NCI-H526 (cell line): ENCODE data around the gene DACH1.
"Not testable (repeated sequence)": the region's sequence is repeated elsewhere in the genome, so short reads cannot be mapped to it uniquely, and the experiment has no call there.

ENCODE experiments used
- DNase-seq, 2 experiments: peaks; one replicate each; lab custom pipeline; 2025; lab: John Stamatoyannopoulos, UW

The DACH1 gene

GRCh38 chr13:71865874-71866334, 1.1 kb downstream of the DACH1 start:
- DNase-seq, result peak in 1 of 2 experiments; percentile 62

DNA sequence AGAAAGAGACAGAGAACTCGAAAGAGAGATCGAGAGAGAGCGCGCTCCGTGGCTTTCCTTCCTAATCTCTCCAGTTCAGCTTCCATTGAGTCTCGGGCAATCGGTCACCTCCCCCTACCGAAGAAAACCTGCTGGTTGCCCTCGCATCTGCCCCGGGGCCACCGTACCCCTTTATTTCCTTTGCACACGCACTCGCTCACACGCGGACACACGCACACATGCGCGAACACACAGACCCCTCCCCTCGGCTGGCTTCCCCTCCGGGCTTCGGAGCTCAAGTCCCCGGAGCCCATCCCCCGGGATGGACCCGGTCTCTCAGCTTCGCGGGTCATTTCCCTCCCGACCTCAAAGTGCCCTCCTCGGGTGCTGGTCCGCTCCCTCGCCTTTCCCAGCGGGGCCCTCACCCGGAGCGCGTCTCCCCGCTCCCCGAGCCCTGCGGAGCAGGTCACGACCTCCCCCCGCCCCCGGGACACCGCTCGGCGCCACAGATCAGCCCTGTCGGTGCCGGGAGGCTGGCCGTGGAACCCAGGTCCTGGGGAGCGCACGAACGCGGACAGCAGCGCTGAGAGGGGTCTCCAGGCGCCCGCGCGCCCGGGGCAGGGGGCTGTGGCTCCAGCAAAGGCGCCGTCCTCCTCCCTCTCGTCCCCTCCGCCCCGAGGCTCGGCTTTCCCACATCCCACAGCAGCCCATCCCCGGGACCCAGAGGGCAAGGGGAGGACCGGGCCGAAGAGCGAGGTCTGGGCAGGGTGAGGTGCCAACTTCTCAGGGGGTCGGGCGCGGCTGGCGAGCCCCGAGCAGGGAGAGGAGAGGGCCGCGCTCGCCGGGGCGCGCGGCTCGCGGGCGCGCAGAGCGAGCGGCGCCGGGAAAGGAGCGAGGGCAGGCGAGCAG, 1.8 kb downstream of the DACH1 start:
- DNase-seq, result peak; percentile 27 to 70

DNA sequence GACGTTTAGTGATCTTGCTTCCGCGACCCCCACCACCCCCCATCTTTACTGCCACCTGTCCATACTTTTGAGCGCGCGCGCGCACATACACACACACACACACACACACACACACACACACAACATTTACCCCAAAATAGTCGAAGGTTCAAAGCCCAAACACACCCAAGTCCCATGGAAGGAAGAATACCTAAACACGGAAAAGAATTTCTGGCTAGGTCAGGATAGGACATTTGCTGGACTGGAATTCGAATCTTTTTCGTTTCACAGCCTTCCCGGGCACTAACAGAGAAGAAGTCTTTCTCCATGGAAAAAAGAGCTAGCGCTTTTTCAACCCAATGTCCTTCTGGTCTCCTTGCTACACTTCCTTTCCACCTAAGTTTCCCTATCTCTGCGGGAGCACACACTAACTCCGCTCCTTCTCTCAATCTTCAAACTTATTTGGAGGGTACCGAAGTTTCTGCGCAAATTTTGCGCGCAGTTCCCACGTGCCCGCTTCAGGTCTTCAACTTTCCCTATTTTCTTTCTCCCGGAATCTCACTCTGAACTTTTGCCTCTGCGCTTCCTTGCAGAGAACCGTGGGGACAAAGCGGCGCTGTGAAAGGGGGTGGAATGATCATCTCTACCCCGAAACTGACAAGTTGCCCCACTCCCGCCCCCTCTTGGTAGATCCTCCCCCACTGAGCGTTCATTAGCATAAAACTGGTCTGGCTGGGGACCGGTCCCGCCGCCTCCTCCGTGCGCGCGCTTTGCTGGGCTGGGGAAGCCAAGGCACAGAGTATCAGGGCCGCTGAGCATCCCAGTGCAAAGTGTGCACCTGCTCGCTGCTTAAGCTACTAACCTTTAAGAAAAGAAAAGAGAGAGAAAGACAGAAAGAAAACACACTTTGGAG, 2.7 kb downstream of the DACH1 start:
- peak in 1 of 2 experiments; percentile 53 for DNase-seq

DNA sequence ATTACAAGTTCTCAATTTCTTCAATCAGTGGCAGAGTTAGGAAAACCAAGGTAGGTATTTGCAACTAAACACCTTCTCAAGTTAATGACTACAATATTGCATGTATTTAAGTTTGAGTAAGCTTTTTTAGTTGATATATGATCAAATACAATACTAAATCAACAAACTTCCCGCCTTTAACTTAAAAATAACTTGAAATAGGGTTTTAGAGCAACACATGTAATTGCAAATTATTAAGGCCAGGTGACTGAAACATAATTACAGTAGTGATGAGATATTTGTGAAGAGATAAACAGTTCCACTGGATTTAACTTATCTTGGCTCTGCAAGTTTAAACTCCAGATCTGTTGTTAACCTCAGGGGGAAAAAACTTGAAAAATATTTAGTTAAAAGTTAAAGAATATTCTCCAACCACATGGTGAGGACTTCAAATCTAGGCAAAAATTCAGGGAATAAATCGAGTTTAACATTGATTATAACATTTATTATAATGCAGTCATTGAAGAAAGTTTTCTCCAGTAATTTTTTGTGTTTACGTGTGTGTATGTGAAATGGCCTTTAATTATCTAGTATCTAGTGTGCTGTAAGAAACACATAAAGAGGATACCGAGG, 3.6 kb downstream of the DACH1 start:
- no peak for DNase-seq

- DNase-seq, result no peak
These were observed 4.5 kb downstream of the DACH1 start for GRCh38 chr13:71862459-71862943.

GRCh38 chr13:71861769-71862458, 5.1 kb downstream of the DACH1 start:
- DNase-seq, result no peak

DNA sequence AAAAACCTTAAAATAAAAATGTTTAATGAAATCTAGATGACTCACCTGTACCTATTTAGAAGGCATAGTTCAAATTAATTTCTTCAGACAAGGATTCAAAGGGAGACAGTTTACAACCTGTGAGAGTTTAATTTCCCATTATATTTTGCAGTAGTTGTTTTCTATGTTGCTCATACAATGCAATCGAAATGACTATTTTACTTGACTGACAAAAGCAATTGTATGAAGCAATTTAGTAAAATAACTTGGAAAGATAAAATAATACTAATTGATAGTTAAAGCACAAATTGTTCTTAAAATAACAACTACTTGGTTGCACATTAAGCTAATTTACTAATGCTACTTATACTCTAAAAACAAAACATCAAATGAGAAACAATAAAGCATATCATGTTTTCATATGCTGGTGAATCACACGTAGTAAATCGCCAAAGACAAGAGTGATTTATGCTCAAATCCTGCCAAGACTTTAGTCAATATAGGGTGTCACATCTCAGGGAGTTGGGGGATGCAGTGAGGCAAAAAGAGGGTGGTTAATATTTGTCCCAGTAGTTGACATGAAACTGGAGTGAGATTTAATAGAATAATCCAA, 6.4 kb downstream of the DACH1 start:
- no peak for DNase-seq

- DNase-seq, result no peak
These were observed 8.4 kb downstream of the DACH1 start for GRCh38 chr13:71858647-71859046.

DNA sequence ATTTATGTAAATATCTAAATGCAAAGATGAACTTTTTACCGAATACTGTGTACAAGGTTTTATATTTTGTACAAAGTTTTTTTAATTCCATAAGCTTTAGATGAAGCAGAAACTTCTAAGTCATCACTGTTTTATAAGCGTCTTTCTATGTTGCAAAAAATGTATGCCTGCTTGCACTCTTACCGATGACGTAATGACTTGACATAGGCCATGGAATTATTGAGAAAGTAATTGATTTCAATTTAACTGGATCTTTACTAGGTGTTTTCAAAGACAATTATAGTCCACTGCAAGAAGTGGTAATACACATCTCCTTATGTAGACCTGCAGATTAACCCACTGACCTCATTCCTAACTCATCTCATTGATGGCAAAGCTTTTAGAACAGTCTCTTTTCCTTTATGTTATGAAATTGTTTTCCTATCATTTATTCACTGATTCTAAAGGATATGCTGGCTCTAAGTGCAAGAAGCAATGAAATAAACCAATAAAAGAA, 10.4 kb downstream of the DACH1 start:
- no peak for DNase-seq

GRCh38 chr13:71854401-71854800, 12.6 kb downstream of the DACH1 start:
- DNase-seq, result no peak

- DNase-seq, result peak in 1 of 2 experiments; percentile 35
These were observed 13.3 kb downstream of the DACH1 start for GRCh38 chr13:71853725-71854124.

DNA sequence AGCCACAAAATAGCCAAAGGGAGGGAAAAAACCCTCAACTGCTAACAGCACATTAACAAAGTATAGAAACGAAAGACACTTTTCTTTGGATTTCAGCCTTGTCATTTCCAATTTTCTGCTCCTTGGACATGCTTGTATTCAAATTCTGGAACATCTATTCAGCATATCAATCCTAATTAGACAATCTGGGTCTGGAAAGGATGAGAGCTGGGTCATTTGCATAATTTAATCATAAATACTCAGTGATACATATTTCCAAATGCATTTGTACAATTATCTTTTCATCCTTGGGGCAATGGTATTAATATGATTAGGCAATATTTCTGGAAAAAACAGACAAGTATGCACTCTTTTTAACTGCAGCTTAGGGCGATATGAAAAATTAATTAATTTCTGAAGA, 14.3 kb downstream of the DACH1 start:
- no peak for DNase-seq

DNA sequence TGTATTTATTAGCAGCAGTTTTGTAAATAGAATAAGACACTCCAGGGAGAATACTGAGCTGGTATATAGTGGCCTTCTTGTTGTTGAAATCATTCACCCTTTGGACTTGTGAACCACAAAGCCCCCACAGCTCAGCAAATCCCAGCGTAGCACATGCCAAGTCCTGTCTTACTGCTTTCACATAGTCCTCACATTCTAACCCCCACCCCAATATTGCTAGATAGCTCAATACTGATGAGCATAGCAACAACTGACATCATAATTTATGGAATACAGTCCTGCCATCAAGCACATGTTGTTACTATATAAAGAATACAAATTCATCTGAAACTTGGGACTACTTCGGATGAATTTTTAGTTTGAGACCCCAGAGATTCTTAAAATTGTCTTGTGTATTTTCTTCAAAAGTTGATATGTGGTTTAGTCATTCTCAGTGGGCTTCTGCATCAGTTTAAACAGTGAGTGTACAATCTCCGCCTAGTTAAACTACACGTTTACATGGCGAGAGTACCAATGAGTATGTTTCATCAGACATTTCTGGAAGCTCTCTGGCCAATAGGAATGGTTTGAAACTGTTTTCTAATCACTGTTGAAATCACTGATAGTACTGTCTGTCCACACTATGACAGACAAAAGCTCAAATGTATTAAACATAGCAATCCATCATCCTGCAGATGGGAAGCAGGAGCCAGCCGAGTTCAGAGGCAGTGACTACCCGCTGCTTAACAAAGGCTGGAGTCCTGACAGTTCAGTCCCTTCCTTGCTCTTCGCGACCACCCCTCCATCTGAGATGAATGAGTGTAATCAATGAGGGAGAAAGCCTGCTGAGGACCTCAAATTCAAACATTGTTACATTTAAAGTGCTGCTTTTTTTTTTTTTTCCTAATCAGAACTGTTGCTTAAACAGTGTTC, 15.2 kb downstream of the DACH1 start:
- no peak for DNase-seq

DNA sequence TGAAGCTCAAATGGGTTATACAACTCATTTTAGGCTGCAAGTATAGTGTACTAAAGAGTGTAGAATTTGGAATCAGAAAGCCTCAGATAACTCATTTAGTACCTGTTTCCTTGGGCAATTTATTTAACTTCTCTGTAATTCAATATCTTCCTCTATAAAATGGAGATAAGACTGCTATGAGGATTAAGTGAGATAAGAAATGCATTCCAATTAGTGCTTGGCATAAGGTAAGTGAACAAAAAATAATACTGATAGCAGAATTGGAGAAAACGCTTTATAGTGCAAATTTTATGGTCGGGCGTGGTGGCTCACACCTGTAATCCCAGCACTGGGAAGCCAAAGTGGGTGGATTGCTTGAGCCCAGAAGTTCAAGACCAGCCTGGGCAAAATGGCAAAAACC, 25.0 kb downstream of the DACH1 start:
- DNase-seq, result no peak

DNA sequence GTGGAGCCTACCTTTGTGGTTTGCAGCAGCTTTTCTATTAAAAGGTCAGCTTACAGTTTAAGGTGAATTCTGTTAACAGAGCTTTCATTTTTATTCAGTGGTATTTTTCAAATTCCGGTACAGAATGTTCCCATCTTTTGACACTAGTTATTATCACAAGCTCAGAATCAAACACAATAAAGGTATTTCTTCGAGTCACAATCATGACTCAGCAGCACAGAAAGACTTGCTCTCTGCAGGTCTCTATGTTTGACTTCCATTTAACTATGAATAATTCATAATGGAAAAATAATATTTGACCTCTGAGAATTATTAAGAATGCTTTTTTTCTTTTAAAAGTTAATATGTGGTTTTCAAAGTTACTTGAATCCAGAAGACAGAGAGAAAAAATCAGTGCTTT, 28.2 kb downstream of the DACH1 start:
- DNase-seq, result no peak

DNA sequence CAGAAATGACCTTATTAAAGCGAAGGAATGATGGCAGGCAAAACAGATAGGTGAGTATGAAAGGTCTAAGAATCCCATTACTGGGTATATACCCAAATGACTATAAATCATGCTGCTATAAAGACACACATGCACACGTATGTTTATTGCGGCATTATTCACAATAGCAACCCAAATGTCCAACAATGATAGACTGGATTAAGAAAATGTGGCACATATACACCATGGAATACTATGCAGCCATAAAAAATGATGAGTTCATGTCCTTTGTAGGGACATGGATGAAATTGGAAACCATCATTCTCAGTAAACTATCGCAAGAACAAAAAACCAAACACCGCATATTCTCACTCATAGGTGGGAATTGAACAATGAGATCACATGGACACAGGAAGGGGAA, 29.4 kb downstream of the DACH1 start:
- DNase-seq, result not testable (repeated sequence)

DNA sequence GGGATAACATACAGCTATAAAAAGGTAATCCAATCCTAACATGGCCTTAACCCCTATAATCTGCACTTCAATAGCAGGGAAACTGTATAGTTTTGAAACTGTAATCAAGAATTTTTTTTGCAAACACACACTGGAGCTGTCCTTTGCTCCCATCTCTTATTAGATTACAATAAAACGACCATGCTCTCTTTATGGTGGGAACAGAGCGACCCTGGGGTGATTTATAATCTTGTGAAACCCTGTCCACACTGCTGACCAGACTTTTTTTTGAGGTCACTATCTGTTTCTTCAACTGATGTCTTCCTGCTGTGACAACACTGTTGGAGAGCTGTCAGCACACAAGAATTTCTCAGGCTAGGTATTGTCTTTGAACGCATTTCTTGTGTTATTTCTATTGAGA, 35.3 kb downstream of the DACH1 start:
- DNase-seq, result no peak

- no peak for DNase-seq
These were observed 36.3 kb downstream of the DACH1 start for GRCh38 chr13:71830736-71831135.

GRCh38 chr13:71830323-71830722, 36.7 kb downstream of the DACH1 start:
- no peak for DNase-seq

- DNase-seq, result peak; percentile 16 to 29
These were observed 37.5 kb downstream of the DACH1 start for GRCh38 chr13:71829547-71829946.
